ENCODE data around the gene MACF1.

GRCh38 chr1:39214021-39214713 is 9.7 kb downstream of the MACF1 start:
- TF ChIP-seq CTCF (IDR thresholded peaks at IDR 0.05) (no peak), POLR2AphosphoS5 (IDR thresholded peaks at IDR 0.05) (no peak)
